Measurements from ENCODE around the gene GRIN2A.

- TF ChIP-seq CTCF (IDR thresholded peaks at IDR 0.05): no peak
- TF ChIP-seq EZH2 (IDR thresholded peaks at IDR 0.05; ENCODE audit: borderline replicate concordance, insufficient read depth, low read depth, low read length, poor library complexity, severe bottlenecking): no peak
These were observed 226.6 kb downstream of the GRIN2A start for GRCh38 chr16:9955677-9956076.
